ENCODE results near the gene PIP5K1B.

DNA sequence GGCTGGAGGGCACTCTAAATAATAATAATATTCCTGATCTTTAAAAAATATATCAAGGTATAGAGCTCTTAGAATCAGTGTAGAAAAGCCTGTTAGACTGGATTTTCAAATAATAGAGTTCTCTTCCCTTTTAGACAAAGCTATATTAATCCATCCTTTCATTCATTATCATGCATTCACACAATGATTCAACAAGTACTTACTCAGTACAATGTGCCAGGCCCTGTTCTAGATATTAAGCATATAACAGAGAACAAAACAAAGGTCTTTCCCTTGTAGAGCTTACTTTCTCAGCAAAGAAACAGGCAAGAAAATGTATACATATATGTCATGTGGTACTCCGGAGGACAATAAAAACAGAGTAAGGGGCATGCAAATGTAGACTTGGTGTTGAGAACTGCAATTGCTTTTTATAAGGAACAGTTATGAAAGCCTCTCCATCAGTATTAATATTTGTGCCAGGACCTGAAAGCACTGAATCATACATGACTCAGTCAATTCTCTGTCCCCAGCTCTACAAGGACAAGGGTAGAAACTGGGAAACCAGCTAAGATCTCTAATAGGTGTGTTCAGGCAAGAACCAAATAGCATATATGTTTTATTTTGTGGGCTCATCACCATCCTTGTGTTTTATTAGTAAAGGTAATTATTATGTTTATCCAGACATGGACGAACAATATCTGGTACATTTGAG lies 72.2 kb downstream of the PIP5K1B start:
- TF ChIP-seq, protein P1, sequence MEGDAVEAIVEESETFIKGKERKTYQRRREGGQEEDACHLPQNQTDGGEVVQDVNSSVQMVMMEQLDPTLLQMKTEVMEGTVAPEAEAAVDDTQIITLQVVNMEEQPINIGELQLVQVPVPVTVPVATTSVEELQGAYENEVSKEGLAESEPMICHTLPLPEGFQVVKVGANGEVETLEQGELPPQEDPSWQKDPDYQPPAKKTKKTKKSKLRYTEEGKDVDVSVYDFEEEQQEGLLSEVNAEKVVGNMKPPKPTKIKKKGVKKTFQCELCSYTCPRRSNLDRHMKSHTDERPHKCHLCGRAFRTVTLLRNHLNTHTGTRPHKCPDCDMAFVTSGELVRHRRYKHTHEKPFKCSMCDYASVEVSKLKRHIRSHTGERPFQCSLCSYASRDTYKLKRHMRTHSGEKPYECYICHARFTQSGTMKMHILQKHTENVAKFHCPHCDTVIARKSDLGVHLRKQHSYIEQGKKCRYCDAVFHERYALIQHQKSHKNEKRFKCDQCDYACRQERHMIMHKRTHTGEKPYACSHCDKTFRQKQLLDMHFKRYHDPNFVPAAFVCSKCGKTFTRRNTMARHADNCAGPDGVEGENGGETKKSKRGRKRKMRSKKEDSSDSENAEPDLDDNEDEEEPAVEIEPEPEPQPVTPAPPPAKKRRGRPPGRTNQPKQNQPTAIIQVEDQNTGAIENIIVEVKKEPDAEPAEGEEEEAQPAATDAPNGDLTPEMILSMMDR (conservative IDR thresholded peaks at IDR 0.05; ENCODE audit: low read depth, low read length), result no peak
- no peak for TF ChIP-seq EZH2 (IDR thresholded peaks at IDR 0.05; ENCODE audit: borderline replicate concordance, low read depth, low read length, poor library complexity, severe bottlenecking)
